Cardiac muscle cell (in vitro differentiated cells and primary cell): ENCODE measurements around the gene NAA30. TPM values are rescaled to one million over a fixed set of nuclear protein-coding genes. Genes with fewer than 3 reads are reported as not detected.
"Not testable (repeated sequence)": the region's sequence is repeated elsewhere in the genome, so short reads cannot be mapped to it uniquely, and the experiment has no call there.

Experiments
- DNase-seq, 2 donors: peaks; one replicate each; pipeline versions ENCODE4 v3.0.0 to v3.0.0-alpha.2; 2010 to 2017; ENCODE audit warnings: low read depth in 1 of 2, low spot score in 1 of 2
- H3K27ac ChIP-seq: fragments of 200-600 bp; sonication (generic); 2 replicates; pipeline ENCODE4 v1.5.1; 2016
- H3K27me3 ChIP-seq: fragments of 200-600 bp; sonication (generic); 2 replicates; pipeline ENCODE4 v1.6.0; 2016; ENCODE audit warnings: control low read depth
- H3K36me3 ChIP-seq: fragments of 200-600 bp; sonication (generic); 2 replicates; pipeline ENCODE4 v1.5.1; 2016; ENCODE audit warnings: control low read depth
- H3K4me1 ChIP-seq: fragments of 200-600 bp; sonication (generic); 2 replicates; pipeline ENCODE4 v1.8.1; 2017; ENCODE audit warnings: low read depth, mild to moderate bottlenecking, mixed run types
- H3K4me3 ChIP-seq: fragments of 200-600 bp; sonication (generic); 2 replicates; pipeline ENCODE4 v1.5.1; 2016; ENCODE audit warnings: mild to moderate bottlenecking
- H3K9me3 ChIP-seq: fragments of 200-600 bp; sonication (generic); 2 replicates; pipeline ENCODE4 v1.5.1; 2017; ENCODE audit warnings: low read depth, mild to moderate bottlenecking, control low read depth
- CTCF ChIP-seq: IDR thresholded peaks from 2 replicates; pipeline ENCODE4 v1.5.1; 2012; ENCODE audit warnings: low read depth, mild to moderate bottlenecking, low read length
- polyA plus RNA-seq: library from polyadenylated mRNA; unstranded; fragments of >200 nt; fragmentation: Nextera tagmentation; extraction: Ambion mirVana; gene quantifications from 2 replicates; pipeline ENCODE4 v1.2.1, GENCODE V29; 2016
- total RNA-seq: library from RNA; depleted of rRNA; stranded (reverse); fragments of >200 nt; gene quantifications from 2 replicates; pipeline ENCODE4 v1.2.3, GENCODE V29; 2016

Gene NAA30
- total and polyA plus RNA-seq, 2 experiments from 2014 or later: 15.2 to 15.6 TPM

DNA sequence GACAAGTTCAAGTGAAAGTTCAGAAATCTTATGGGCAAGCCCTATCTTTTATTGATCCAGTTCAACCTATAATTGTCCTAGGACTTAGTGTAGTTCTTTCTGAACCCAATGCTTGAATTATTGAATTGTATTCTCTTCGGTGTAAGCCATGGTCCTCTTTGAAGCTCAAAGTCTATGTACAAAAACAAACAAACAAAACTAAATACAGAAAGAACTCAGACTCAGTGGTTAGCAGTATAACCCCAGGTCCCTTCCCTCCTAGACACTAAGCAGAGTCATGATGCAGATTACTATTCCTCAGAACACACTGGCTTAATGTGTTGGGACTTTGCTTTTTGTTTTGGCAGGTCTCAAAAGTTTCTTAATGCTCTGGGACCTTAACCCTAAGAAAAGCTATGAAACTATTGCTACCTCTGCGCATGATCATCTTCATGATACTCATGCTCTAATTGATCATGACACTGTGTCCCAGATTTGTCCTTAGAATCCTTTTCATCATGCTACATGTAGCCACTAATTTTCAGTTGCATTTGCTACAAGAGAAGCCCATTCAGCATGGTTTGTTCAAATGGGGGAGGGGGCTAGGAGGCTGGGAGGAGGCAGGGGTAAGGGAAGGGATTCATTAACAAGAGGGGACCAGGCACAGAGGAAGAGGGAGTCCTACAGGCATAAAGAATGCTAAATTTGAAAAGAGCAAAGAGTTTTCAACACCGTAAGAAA, 35.1 kb upstream of the NAA30 start:
- no peaks in the 10 kb centered on the region for H3K4me1 ChIP-seq
- H3K27me3 ChIP-seq: no peaks in the 10 kb centered on the region
- TF ChIP-seq CTCF: no peak
- no peaks in the 10 kb centered on the region for H3K9me3 ChIP-seq
- H3K27ac ChIP-seq: no peak overlapping the region
- no peaks in the 10 kb centered on the region for H3K36me3 ChIP-seq
- no peak for DNase-seq
- H3K4me3 ChIP-seq: no peak overlapping the region

DNA sequence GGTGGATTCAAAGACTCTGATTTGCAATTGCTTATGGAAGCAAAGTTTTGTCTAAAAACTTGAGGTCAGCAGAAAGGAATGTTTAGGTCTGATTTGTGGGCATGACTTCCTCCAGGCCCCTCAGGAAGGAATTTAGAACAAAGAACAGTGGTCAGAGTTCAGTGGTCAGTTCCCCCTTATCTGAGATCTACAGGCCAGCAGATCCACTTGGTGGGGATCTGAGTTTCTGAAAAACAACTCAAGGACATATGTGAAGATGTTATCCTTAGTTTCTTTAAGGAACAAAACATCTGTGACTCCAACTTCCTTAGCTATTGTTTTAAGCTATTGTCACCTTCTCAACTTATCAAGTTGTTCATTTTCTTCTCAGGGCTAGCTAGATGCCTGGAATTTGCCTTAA, 28.0 kb upstream of the NAA30 start:
- DNase-seq: peak in 1 of 2 donors; percentile 46
- Histone ChIP-seq H3K9me3 (no peaks in the 10 kb centered on the region), H3K4me1 (peaks cover 7% of the 10 kb centered on the region), H3K4me3 (no peak overlapping the region), H3K27ac (peak overlapping the region; percentile 17), H3K36me3 (no peaks in the 10 kb centered on the region), H3K27me3 (no peaks in the 10 kb centered on the region)
- TF ChIP-seq CTCF: no peak

- H3K9me3 ChIP-seq: no peaks in the 10 kb centered on the region
- H3K36me3 ChIP-seq: no peaks in the 10 kb centered on the region
- DNase-seq: no peak
- peaks cover 7% of the 10 kb centered on the region for H3K4me1 ChIP-seq
- H3K4me3 ChIP-seq: no peak overlapping the region
- TF ChIP-seq CTCF: no peak
- no peaks in the 10 kb centered on the region for H3K27me3 ChIP-seq
- H3K27ac ChIP-seq: no peak overlapping the region
Measured at GRCh38 chr14:57364659-57365450, 25.5 kb upstream of the NAA30 start.

GRCh38 chr14:57370187-57370586, 20.2 kb upstream of the NAA30 start:
- not testable (repeated sequence) for H3K9me3 ChIP-seq, H3K27ac ChIP-seq, H3K4me1 ChIP-seq, H3K36me3 ChIP-seq, H3K27me3 ChIP-seq, H3K4me3 ChIP-seq, DNase-seq

- Histone ChIP-seq H3K4me1 (no peaks in the 10 kb centered on the region), H3K4me3 (no peak overlapping the region), H3K27me3 (no peaks in the 10 kb centered on the region), H3K27ac (no peak overlapping the region), H3K9me3 (no peaks in the 10 kb centered on the region), H3K36me3 (no peaks in the 10 kb centered on the region)
- DNase-seq: no peak
- TF ChIP-seq CTCF: no peak
Measured at GRCh38 chr14:57371013-57371412, 19.4 kb upstream of the NAA30 start.

- H3K9me3 ChIP-seq: no peaks in the 10 kb centered on the region
- no peak for TF ChIP-seq CTCF
Measured at GRCh38 chr14:57375156-57375555, 15.2 kb upstream of the NAA30 start.

More at GRCh38 chr14:57375156-57375555, 15.2 kb upstream of the NAA30 start:
- H3K36me3 ChIP-seq: no peaks in the 10 kb centered on the region
- H3K4me3 ChIP-seq: no peak overlapping the region
- H3K27ac ChIP-seq: no peak overlapping the region
- H3K4me1 ChIP-seq: no peaks in the 10 kb centered on the region
- no peaks in the 10 kb centered on the region for H3K27me3 ChIP-seq
- no peak for DNase-seq
